SU-DHL-6 (cell line): ENCODE results near the gene MATN1.

Experiments
- H2AFZ ChIP-seq: fragments of 200-600 bp; sonication (generic); 2 replicates; pipeline ENCODE4 v1.6.1; 2014; ENCODE audit warnings: low read depth, mild to moderate bottlenecking, moderate library complexity, mixed read lengths, antibody characterized with exemption, low read length; ENCODE audit not compliant: severe bottlenecking
- H3F3A ChIP-seq: fragments of 200-600 bp; shearing (Covaris generic); 2 replicates; pipeline ENCODE4 v1.6.0; 2016; ENCODE audit warnings: antibody characterized with exemption, mild to moderate bottlenecking; ENCODE audit not compliant: insufficient read depth
- H3K27ac ChIP-seq: fragments of 200-600 bp; sonication (generic); 2 replicates; pipeline ENCODE4 v1.5.1; 2016; ENCODE audit warnings: low read depth, mild to moderate bottlenecking, low read length, moderate library complexity, mixed read lengths
- H3K27me3 ChIP-seq: fragments of 200-600 bp; sonication (generic), shearing (Covaris generic); 2 replicates; pipeline ENCODE4 v1.6.0; 2014; ENCODE audit warnings: mild to moderate bottlenecking, low read length
- H3K36me3 ChIP-seq: fragments of 200-600 bp; sonication (generic); 2 replicates; pipeline ENCODE4 v1.6.1; 2014; ENCODE audit warnings: mild to moderate bottlenecking, low read length, mixed read lengths
- H3K4me2 ChIP-seq: fragments of 300-600, 200-600 bp; shearing (Covaris generic), sonication (generic); 2 replicates; pipeline ENCODE4 v1.6.0; 2014; ENCODE audit warnings: low read length, low read depth, mild to moderate bottlenecking; ENCODE audit not compliant: poor library complexity, severe bottlenecking
- H3K4me3 ChIP-seq: fragments of 200-600 bp; sonication (generic); 2 replicates; pipeline ENCODE4 v1.5.1; 2014; ENCODE audit warnings: antibody characterized with exemption, low read length, mild to moderate bottlenecking, mixed read lengths; ENCODE audit not compliant: insufficient read depth, poor library complexity, severe bottlenecking
- H3K79me2 ChIP-seq: fragments of 200-600 bp; sonication (generic); 2 replicates; pipeline ENCODE4 v1.6.1; 2014; ENCODE audit warnings: mild to moderate bottlenecking, low read length, moderate library complexity; ENCODE audit not compliant: insufficient read depth
- H3K9ac ChIP-seq: fragments of 200-600 bp; sonication (generic); 2 replicates; pipeline ENCODE4 v1.7.0; 2014; ENCODE audit warnings: mild to moderate bottlenecking, low read length
- H3K9me2 ChIP-seq: fragments of 200-600 bp; sonication (generic); replicated peaks from 2 replicates; pipeline ENCODE4 v1.6.1; 2014; ENCODE audit warnings: low read length; ENCODE audit not compliant: insufficient read depth
- H3K9me3 ChIP-seq: fragments of 200-600 bp; sonication (generic); 2 replicates; pipeline ENCODE4 v1.6.1; 2014; ENCODE audit warnings: low read length, mixed read lengths; ENCODE audit not compliant: insufficient read depth
- H4K20me1 ChIP-seq: fragments of 200-600 bp; sonication (generic); 2 replicates; pipeline ENCODE4 v1.6.1; 2014; ENCODE audit warnings: low read depth, mild to moderate bottlenecking, antibody characterized with exemption, low read length, moderate library complexity, mixed read lengths
- CTCF ChIP-seq: fragments of 200-600 bp; sonication (generic); IDR thresholded peaks from one replicate; pipeline ENCODE4 v1.5.1; 2017; ENCODE audit warnings: antibody characterized with exemption, mild to moderate bottlenecking, low read length, moderate library complexity; ENCODE audit not compliant: insufficient read depth, poor library complexity, severe bottlenecking
- EZH2phosphoT487 ChIP-seq: fragments of 200-600 bp; sonication (generic), shearing (Covaris generic); conservative IDR thresholded peaks from 2 replicates; pipeline ENCODE4 v1.6.1; 2018; ENCODE audit warnings: mild to moderate bottlenecking, antibody characterized with exemption, low read length, moderate library complexity, mixed read lengths

Gene MATN1

GRCh38 chr1:30724655-30725421 is 1.5 kb upstream of the MATN1 start:
- no peak overlapping the region for H3K27ac ChIP-seq
- H3K79me2 ChIP-seq: no peaks in the 10 kb centered on the region
- H4K20me1 ChIP-seq: no peaks in the 10 kb centered on the region
- no peak overlapping the region for H3K4me2 ChIP-seq
- H3K9ac ChIP-seq: no peak overlapping the region
- TF ChIP-seq CTCF (no peak), EZH2phosphoT487 (no peak)
- H2AFZ ChIP-seq: no peak overlapping the region
- H3K4me3 ChIP-seq: no peak overlapping the region
- H3K36me3 ChIP-seq: no peaks in the 10 kb centered on the region
- no peaks in the 10 kb centered on the region for H3K27me3 ChIP-seq
- H3F3A ChIP-seq: no peaks in the 10 kb centered on the region
- no peaks in the 10 kb centered on the region for H3K9me2 ChIP-seq
- H3K9me3 ChIP-seq: no peaks in the 10 kb centered on the region

DNA sequence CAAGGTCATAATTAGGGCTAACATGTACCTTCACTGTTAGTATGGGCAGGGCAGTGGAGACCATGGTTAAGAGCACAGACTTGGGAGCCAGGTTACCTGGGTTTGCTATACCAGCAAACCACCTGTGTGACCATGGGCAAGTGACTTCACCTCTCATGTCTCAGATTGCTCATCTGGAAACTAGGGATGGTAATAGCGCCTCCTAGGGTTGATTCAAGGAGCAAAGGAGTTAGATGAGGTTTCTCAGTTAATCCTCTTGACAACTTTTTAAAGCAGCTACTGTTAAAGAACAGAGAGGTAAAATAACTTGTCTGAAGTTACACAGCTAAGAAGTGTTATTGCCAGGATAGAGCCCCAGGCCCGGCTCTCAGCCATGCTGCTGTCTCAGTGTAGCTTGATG is 790 bp upstream of the MATN1 start:
- Histone ChIP-seq H3K36me3 (no peaks in the 10 kb centered on the region), H3K27ac (no peak overlapping the region), H4K20me1 (no peaks in the 10 kb centered on the region), H3K27me3 (no peaks in the 10 kb centered on the region), H3K4me2 (no peak overlapping the region), H3K9ac (no peak overlapping the region), H3K4me3 (no peak overlapping the region), H3K9me2 (no peaks in the 10 kb centered on the region), H3F3A (no peaks in the 10 kb centered on the region), H2AFZ (no peak overlapping the region), H3K9me3 (no peaks in the 10 kb centered on the region), H3K79me2 (no peaks in the 10 kb centered on the region)
- TF ChIP-seq EZH2phosphoT487: no peak
- peak; percentile 22 for TF ChIP-seq CTCF

DNA sequence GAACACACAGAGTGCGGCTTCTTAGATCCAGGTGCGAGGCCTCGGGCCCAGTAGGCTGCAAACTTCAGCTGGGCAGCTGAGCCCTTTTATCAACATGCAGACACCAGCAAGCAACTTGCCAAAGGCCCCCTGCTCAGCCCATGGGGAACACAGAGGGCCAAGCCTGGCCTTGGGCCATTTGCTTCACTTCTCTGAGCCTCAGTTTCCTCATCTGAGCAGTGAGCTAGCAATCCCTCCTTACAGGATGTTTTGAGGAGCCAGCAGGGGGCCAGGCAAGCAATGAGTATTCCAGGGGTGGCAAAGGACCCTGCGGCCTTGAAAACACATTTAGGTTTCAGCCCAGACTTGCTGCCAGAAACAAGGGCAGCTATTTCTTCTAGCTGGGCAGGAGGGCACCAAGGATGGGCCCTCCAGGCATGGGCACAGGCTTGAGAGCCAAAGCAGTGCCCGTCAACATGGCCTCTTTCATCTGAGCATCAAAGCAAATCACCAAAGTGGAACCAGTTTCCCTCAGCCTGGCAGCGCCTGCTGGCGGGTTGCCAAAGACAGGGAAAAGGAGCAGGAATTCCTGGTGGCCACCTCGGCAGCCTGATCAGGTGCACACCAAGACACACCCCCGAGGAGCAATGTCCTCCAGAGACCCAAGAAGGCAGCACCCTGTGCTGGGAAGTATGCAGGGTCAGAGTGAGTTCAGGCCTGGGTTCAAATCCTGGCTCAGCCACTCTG is 1.4 kb downstream of the MATN1 start:
- Histone ChIP-seq H3K36me3 (no peaks in the 10 kb centered on the region), H3F3A (no peaks in the 10 kb centered on the region), H2AFZ (no peak overlapping the region), H3K9me2 (no peaks in the 10 kb centered on the region), H3K27me3 (no peaks in the 10 kb centered on the region), H3K27ac (no peak overlapping the region), H3K9me3 (no peaks in the 10 kb centered on the region), H3K4me3 (no peak overlapping the region), H3K4me2 (no peak overlapping the region), H3K79me2 (no peaks in the 10 kb centered on the region), H4K20me1 (no peaks in the 10 kb centered on the region), H3K9ac (no peak overlapping the region)
- TF ChIP-seq EZH2phosphoT487: no peak
- no peak for TF ChIP-seq CTCF
